GM23338 (cell line): ENCODE results near the gene SAP130. TPM values are rescaled to one million over a fixed set of nuclear protein-coding genes. Genes with fewer than 3 reads are reported as not detected.

Experiments used
- EZH2 ChIP-seq: fragments of 200-600 bp; sonication (generic); IDR thresholded peaks from one replicate; pipeline ENCODE4 v1.8.0; 2017; ENCODE audit warnings: antibody characterized with exemption, mild to moderate bottlenecking, low read depth; ENCODE audit not compliant: unreplicated experiment
- EZH2phosphoT487 ChIP-seq: fragments of 200-600 bp; sonication (generic); IDR thresholded peaks from one replicate; pipeline ENCODE4 v1.8.1; 2018; ENCODE audit warnings: antibody characterized with exemption; ENCODE audit not compliant: unreplicated experiment
- NANOG ChIP-seq: IDR thresholded peaks from 2 replicates; pipeline ENCODE4 v1.6.1; 2016; ENCODE audit warnings: antibody characterized with exemption, borderline replicate concordance
- STAT1 ChIP-seq: IDR thresholded peaks from one replicate; pipeline ENCODE4 v1.6.1; 2016; ENCODE audit warnings: antibody characterized with exemption; ENCODE audit not compliant: unreplicated experiment
- ZNF114 ChIP-seq: fragments of 250-450 bp; sonication (Bioruptor Pico); IDR thresholded peaks from 2 replicates; pipeline ENCODE4 v1.5.0; 2020; ENCODE audit warnings: mild to moderate bottlenecking, moderate library complexity
- polyA plus RNA-seq: library from polyadenylated mRNA; unstranded; fragments of >200 nt; fragmentation: Nextera tagmentation; extraction: Ambion mirVana; gene quantifications from 2 replicates; pipeline ENCODE4 v1.2.1, GENCODE V29; 2016
- total RNA-seq: library from RNA; depleted of rRNA; stranded (reverse); fragments of >200 nt; shearing (Covaris generic); gene quantifications from 2 replicates; pipeline ENCODE4 v1.2.3, GENCODE V29; 2014
- TF ChIP-seq, protein P1 (sequence below): fragments of 250-450 bp; sonication (Bioruptor Pico); IDR thresholded peaks from 2 replicates; pipeline ENCODE4 v1.5.0; 2020; ENCODE audit warnings: mild to moderate bottlenecking, moderate library complexity
- TF ChIP-seq, protein P2 (sequence below): IDR thresholded peaks from 2 replicates; pipeline ENCODE4 v1.6.1; 2016; ENCODE audit warnings: antibody characterized with exemption
- TF ChIP-seq, protein P3 (sequence below), 2 experiments: fragments of 200-600 bp in 1 of 2; sonication (generic) in 1 of 2; conservative IDR thresholded peaks; 2 replicates each; pipeline versions ENCODE4 v1.5.1 to v1.6.1; 2016 to 2017; ENCODE audit warnings: antibody characterized with exemption in 2 of 2, low read depth in 2 of 2, mild to moderate bottlenecking in 2 of 2, moderate library complexity in 1 of 2

The SAP130 gene
- total and polyA plus RNA-seq, 2 experiments from 2014 or later = 19.5 to 35.1 TPM

DNA sequence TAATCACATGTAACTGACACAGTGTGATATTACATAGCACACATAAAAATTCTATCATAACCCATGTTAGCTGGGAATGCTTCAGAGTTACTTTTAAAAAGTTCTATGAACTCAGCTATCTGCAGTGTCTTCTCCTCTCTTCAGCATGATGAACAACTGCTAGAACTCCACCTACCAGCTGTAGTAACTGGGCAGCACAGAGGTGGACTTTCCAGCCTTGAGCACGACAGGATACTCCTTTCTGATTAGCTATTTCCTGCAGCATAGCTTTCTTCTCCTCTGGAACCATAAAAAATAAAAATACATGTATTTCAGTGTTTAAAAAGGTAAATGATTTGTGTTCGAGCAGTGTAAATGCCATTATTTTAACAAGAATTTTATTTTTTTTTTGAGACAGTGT lies 82.6 kb downstream of the SAP130 start (continued):
- TF ChIP-seq, protein P1, sequence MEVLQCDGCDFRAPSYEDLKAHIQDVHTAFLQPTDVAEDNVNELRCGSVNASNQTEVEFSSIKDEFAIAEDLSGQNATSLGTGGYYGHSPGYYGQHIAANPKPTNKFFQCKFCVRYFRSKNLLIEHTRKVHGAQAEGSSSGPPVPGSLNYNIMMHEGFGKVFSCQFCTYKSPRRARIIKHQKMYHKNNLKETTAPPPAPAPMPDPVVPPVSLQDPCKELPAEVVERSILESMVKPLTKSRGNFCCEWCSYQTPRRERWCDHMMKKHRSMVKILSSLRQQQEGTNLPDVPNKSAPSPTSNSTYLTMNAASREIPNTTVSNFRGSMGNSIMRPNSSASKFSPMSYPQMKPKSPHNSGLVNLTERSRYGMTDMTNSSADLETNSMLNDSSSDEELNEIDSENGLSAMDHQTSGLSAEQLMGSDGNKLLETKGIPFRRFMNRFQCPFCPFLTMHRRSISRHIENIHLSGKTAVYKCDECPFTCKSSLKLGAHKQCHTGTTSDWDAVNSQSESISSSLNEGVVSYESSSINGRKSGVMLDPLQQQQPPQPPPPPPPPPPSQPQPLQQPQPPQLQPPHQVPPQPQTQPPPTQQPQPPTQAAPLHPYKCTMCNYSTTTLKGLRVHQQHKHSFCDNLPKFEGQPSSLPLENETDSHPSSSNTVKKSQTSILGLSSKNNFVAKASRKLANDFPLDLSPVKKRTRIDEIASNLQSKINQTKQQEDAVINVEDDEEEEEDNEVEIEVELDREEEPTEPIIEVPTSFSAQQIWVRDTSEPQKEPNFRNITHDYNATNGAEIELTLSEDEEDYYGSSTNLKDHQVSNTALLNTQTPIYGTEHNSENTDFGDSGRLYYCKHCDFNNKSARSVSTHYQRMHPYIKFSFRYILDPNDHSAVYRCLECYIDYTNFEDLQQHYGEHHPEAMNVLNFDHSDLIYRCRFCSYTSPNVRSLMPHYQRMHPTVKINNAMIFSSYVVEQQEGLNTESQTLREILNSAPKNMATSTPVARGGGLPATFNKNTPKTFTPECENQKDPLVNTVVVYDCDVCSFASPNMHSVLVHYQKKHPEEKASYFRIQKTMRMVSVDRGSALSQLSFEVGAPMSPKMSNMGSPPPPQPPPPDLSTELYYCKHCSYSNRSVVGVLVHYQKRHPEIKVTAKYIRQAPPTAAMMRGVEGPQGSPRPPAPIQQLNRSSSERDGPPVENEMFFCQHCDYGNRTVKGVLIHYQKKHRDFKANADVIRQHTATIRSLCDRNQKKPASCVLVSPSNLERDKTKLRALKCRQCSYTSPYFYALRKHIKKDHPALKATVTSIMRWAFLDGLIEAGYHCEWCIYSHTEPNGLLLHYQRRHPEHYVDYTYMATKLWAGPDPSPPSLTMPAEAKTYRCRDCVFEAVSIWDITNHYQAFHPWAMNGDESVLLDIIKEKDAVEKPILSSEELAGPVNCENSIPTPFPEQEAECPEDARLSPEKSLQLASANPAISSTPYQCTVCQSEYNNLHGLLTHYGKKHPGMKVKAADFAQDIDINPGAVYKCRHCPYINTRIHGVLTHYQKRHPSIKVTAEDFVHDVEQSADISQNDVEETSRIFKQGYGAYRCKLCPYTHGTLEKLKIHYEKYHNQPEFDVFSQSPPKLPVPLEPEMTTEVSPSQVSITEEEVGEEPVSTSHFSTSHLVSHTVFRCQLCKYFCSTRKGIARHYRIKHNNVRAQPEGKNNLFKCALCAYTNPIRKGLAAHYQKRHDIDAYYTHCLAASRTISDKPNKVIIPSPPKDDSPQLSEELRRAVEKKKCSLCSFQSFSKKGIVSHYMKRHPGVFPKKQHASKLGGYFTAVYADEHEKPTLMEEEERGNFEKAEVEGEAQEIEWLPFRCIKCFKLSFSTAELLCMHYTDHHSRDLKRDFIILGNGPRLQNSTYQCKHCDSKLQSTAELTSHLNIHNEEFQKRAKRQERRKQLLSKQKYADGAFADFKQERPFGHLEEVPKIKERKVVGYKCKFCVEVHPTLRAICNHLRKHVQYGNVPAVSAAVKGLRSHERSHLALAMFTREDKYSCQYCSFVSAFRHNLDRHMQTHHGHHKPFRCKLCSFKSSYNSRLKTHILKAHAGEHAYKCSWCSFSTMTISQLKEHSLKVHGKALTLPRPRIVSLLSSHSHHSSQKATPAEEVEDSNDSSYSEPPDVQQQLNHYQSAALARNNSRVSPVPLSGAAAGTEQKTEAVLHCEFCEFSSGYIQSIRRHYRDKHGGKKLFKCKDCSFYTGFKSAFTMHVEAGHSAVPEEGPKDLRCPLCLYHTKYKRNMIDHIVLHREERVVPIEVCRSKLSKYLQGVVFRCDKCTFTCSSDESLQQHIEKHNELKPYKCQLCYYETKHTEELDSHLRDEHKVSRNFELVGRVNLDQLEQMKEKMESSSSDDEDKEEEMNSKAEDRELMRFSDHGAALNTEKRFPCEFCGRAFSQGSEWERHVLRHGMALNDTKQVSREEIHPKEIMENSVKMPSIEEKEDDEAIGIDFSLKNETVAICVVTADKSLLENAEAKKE (CRISPR knock-in tag) = no peak
- TF ChIP-seq, protein P2, sequence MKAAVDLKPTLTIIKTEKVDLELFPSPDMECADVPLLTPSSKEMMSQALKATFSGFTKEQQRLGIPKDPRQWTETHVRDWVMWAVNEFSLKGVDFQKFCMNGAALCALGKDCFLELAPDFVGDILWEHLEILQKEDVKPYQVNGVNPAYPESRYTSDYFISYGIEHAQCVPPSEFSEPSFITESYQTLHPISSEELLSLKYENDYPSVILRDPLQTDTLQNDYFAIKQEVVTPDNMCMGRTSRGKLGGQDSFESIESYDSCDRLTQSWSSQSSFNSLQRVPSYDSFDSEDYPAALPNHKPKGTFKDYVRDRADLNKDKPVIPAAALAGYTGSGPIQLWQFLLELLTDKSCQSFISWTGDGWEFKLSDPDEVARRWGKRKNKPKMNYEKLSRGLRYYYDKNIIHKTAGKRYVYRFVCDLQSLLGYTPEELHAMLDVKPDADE = no peak
- TF ChIP-seq STAT1 = no peak
- TF ChIP-seq, protein P3, sequence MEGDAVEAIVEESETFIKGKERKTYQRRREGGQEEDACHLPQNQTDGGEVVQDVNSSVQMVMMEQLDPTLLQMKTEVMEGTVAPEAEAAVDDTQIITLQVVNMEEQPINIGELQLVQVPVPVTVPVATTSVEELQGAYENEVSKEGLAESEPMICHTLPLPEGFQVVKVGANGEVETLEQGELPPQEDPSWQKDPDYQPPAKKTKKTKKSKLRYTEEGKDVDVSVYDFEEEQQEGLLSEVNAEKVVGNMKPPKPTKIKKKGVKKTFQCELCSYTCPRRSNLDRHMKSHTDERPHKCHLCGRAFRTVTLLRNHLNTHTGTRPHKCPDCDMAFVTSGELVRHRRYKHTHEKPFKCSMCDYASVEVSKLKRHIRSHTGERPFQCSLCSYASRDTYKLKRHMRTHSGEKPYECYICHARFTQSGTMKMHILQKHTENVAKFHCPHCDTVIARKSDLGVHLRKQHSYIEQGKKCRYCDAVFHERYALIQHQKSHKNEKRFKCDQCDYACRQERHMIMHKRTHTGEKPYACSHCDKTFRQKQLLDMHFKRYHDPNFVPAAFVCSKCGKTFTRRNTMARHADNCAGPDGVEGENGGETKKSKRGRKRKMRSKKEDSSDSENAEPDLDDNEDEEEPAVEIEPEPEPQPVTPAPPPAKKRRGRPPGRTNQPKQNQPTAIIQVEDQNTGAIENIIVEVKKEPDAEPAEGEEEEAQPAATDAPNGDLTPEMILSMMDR (conservative IDR thresholded peaks at IDR 0.05; ENCODE audit: low read depth in 2 of 2) = no peak
- TF ChIP-seq ZNF114 (CRISPR knock-in tag) = no peak
- no peak for TF ChIP-seq EZH2
- no peak for TF ChIP-seq EZH2phosphoT487
- TF ChIP-seq NANOG = no peak
